Left lung (tissue), 10 donors: ENCODE results near the gene BOD1L1. TPM values are rescaled to one million over a fixed set of nuclear protein-coding genes. Genes with fewer than 3 reads are reported as not detected.

Source experiments
- ATAC-seq: fragments of 200-7000 bp; cut with Tn5 transposase; one replicate; pipeline ENCODE4 v1.9.1; 2020; ENCODE audit warnings: moderate library complexity
- DNase-seq, 4 donors: peaks; one replicate each; pipeline ENCODE4 v3.0.0-alpha.2; 2013 to 2020
- H3K27ac ChIP-seq, 2 donors: fragments of 200-600 bp; sonication (generic) in 1 of 2; one replicate each; pipeline versions ENCODE4 v1.5.0 to v1.8.0; 2020 to 2021
- H3K27me3 ChIP-seq, 2 donors: fragments of 200-600 bp; sonication (generic) in 1 of 2; one replicate each; pipeline versions ENCODE4 v1.5.0 to v1.8.0; 2020 to 2021
- H3K36me3 ChIP-seq, 2 donors: fragments of 200-600 bp; sonication (generic) in 1 of 2; one replicate each; pipeline versions ENCODE4 v1.5.0 to v1.8.0; 2020 to 2021
- H3K4me1 ChIP-seq, 2 donors: fragments of 200-600 bp; one replicate each; pipeline ENCODE4 v1.8.0; 2021
- H3K4me3 ChIP-seq, 2 donors: fragments of 200-600 bp; sonication (generic) in 1 of 2; one replicate each; pipeline versions ENCODE4 v1.5.0 to v1.8.0; 2020 to 2021; ENCODE audit warnings: mild to moderate bottlenecking in 1 of 2
- H3K9me3 ChIP-seq, 2 donors: fragments of 200-600 bp; sonication (generic) in 1 of 2; one replicate each; pipeline versions ENCODE4 v1.5.0 to v1.8.0; 2020 to 2021
- intact Hi-C, 2 donors: fragments of 100-400 bp; cut with DNase I; formaldehyde crosslinking; loops; one replicate each; pipeline versions ENCODE4 v1.11.2 to v1.14.2; 2022
- polyA plus RNA-seq, 6 donors: library from polyadenylated mRNA; unstranded; fragments of 120-200 nt; gene quantifications; one replicate each; pipeline ENCODE4 v1.2.1, GENCODE V29; 2013; ENCODE audit not compliant: insufficient read length in 6 of 6
- total RNA-seq, 2 donors: library from RNA; stranded (reverse); fragmentation: NEBNext Ultra II Directional; extraction: Animal tissue kit (Norgen Biotek cat#: 25700); gene quantifications; one replicate each; pipeline ENCODE4 v1.2.1, GENCODE V29; 2021
- TF ChIP-seq, protein P1 (sequence below), 2 donors: fragments of 200-600 bp; sonication (generic) in 1 of 2; IDR thresholded peaks; one replicate each; pipeline versions ENCODE4 v1.5.0 to v1.8.0; 2021; ENCODE audit warnings: antibody characterized with exemption in 2 of 2
- donor health status: DM: no; HTN: yes; CAD: no.
- donor health status: DM: no; HTN: no; CAD: no.

BOD1L1 gene
- total and polyA plus RNA-seq, 8 donors: 25.9 to 78.0 (median 60.5) TPM

DNA sequence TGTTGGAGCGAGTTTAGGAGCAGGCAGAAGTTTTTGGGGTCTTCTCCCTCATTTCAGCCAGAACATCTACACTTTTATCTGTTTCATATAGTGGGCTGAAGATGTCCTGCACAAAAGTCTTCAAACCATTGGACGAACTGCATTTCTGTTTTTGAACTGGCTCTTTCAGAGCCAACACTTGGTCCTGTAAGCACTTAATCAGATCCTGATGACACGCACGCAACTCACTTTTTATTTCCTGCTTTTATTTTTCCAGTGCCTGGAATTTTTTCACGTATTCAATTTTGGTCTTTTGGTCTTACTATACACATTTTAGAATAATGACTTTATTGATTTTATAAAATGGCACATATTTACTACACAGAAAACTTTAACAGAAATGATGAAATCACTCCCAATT lies 43.0 kb downstream of the BOD1L1 start:
- ATAC-seq: no peak

DNA sequence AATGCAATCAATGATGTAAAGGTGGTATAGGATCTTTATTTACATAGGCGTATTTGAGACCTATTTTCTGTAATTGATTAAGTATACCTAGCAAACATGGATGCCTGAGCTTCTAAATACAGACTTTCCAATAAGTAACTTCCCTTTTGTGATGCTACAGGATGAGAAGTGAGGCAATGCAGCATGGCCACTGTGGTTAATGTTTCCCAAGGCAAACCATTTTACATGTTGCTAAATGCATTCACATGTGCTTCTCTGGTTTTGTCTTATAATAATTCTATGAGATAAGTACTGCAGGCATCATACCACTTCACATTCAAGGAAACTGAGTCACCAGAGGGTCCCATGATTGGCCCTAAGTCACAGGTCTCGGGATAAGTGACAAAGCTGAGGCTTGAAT lies 47.5 kb downstream of the BOD1L1 start:
- no peak overlapping the region for H3K27ac ChIP-seq
- H3K4me3 ChIP-seq: no peak overlapping the region
- no peaks in the 10 kb centered on the region for H3K9me3 ChIP-seq
- ATAC-seq: no peak
- peaks cover 0 to 90% of the 10 kb centered on the region in 2 donors for H3K36me3 ChIP-seq
- intact Hi-C loops: no loop called here
- no peak for DNase-seq
- no peaks in the 10 kb centered on the region for H3K27me3 ChIP-seq
- TF ChIP-seq, protein P1, sequence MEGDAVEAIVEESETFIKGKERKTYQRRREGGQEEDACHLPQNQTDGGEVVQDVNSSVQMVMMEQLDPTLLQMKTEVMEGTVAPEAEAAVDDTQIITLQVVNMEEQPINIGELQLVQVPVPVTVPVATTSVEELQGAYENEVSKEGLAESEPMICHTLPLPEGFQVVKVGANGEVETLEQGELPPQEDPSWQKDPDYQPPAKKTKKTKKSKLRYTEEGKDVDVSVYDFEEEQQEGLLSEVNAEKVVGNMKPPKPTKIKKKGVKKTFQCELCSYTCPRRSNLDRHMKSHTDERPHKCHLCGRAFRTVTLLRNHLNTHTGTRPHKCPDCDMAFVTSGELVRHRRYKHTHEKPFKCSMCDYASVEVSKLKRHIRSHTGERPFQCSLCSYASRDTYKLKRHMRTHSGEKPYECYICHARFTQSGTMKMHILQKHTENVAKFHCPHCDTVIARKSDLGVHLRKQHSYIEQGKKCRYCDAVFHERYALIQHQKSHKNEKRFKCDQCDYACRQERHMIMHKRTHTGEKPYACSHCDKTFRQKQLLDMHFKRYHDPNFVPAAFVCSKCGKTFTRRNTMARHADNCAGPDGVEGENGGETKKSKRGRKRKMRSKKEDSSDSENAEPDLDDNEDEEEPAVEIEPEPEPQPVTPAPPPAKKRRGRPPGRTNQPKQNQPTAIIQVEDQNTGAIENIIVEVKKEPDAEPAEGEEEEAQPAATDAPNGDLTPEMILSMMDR (IDR thresholded peaks at IDR 0.05): no peak
- no peaks in the 10 kb centered on the region for H3K4me1 ChIP-seq

More for the DNA sequence above, 43.0 kb downstream of the BOD1L1 start:
- Histone ChIP-seq H3K36me3 (peaks cover 0 to 92% of the 10 kb centered on the region in 2 donors), H3K4me3 (no peak overlapping the region), H3K27ac (no peak overlapping the region), H3K9me3 (no peaks in the 10 kb centered on the region), H3K27me3 (no peaks in the 10 kb centered on the region), H3K4me1 (no peaks in the 10 kb centered on the region)
- DNase-seq: no peak
- TF ChIP-seq, protein P1 (IDR thresholded peaks at IDR 0.05): no peak
- intact Hi-C loops: no loop called here

DNA sequence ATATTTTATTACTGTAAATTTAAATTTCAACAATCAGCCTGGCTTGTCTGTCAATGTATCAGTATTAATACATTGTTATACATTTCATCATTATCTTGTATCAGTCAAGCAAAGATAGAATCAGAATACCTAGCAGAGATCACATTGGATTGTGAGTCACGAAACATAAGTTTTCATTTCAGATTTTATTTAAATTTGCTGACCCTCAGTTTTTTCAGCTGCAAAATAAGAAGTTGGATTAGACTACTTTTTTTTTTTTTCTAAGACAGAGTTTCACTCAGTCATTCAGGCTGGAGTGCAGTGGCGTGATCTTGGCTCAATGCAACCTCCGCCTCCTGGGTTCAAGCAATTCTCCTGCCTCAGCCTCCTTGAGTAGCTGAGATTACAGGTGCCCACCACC lies 49.9 kb downstream of the BOD1L1 start:
- TF ChIP-seq, protein P1 (IDR thresholded peaks at IDR 0.05): no peak
- Histone ChIP-seq H3K4me3 (no peak overlapping the region), H3K36me3 (peaks cover 0 to 98% of the 10 kb centered on the region in 2 donors), H3K27ac (no peak overlapping the region), H3K27me3 (no peaks in the 10 kb centered on the region), H3K4me1 (no peaks in the 10 kb centered on the region), H3K9me3 (no peaks in the 10 kb centered on the region)
- ATAC-seq (no peak), DNase-seq (no peak)
- intact Hi-C loops: no loop called here

DNA sequence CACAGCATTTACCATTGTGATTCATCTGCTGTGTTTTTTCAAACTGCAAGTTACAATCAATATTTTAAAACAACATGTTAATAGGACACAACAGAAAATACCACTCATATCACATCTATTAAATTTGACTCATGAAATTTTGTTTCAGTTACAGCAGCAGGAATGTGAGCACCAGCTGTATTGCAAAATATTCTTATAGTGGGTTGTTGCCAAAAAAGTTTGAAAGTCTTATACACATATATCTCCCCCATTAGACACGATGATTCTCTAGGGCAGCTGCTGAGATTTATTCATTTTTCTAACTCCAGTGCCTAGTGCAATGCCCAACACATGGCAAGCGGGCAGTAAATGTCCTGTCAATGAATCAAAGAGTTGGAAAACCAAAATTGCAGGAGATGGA lies 56.6 kb downstream of the BOD1L1 start:
- no peak overlapping the region for H3K27ac ChIP-seq
- ATAC-seq (no peak), DNase-seq (no peak)
- no peaks in the 10 kb centered on the region for H3K4me1 ChIP-seq
- intact Hi-C loops: no loop called here
- no peaks in the 10 kb centered on the region for H3K9me3 ChIP-seq
- no peaks in the 10 kb centered on the region for H3K27me3 ChIP-seq
- TF ChIP-seq, protein P1 (IDR thresholded peaks at IDR 0.05): no peak
- H3K36me3 ChIP-seq: peaks cover 0 to 91% of the 10 kb centered on the region in 2 donors
- no peak overlapping the region for H3K4me3 ChIP-seq

DNA sequence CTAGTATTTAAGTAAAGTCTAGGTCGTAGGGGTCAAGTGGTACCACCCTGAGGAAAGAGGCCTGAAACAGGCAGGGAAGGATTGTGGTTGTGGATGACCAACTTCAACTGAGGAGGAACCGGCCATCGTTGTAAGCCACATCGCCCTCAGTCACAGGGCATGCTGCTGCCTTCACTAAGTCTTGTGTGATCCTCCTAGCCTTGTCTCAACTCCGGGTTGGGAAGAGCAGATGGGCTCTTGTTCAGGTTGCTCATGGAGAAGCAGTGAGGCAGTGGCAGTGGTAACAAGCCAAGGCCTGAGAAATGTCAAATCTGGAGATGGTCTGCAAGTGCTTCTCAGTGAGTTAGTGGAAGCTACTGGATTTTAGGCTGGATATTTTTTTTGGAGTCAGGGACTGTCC lies 60.4 kb downstream of the BOD1L1 start:
- intact Hi-C loops: no loop called here
- no peak overlapping the region for H3K4me3 ChIP-seq
- TF ChIP-seq, protein P1 (IDR thresholded peaks at IDR 0.05): no peak
- DNase-seq (no peak), ATAC-seq (no peak)
- H3K4me1 ChIP-seq: no peaks in the 10 kb centered on the region
- no peak overlapping the region for H3K27ac ChIP-seq
- peaks cover 0 to 54% of the 10 kb centered on the region in 2 donors for H3K36me3 ChIP-seq
- no peaks in the 10 kb centered on the region for H3K9me3 ChIP-seq
- H3K27me3 ChIP-seq: no peaks in the 10 kb centered on the region
